Activated naive CD4-positive, alpha-beta T cell treated with anti-CD3 and anti-CD28 coated beads, Interleukin-2, amount 50 U/mL, for 72 hours (primary cell): Measurements from ENCODE around the gene COPZ1. TPM values are rescaled to one million over a fixed set of nuclear protein-coding genes. Genes with fewer than 3 reads are reported as not detected.

Experiments
- ATAC-seq, 2 donors: fragments of 150-1000 bp; cut with Tn5 transposase; 2 replicates each; pipeline ENCODE4 v1.10.0; 2021; ENCODE audit warnings: mild to moderate bottlenecking in 2 of 2, moderate library complexity in 2 of 2
- DNase-seq, 2 donors: peaks; one replicate each; pipeline ENCODE4 v3.0.0; 2021 to 2022; ENCODE audit warnings: low spot score in 2 of 2
- H3K27ac Mint-ChIP-seq, 2 donors: one replicate each; pipeline ENCODE4 v1.8.0; 2022; ENCODE audit warnings: mild to moderate bottlenecking in 2 of 2, mixed read lengths in 2 of 2
- H3K36me3 Mint-ChIP-seq, 2 donors: one replicate each; pipeline ENCODE4 v1.8.0; 2022; ENCODE audit warnings: mixed read lengths in 2 of 2
- H3K9me3 Mint-ChIP-seq, 2 donors: one replicate each; pipeline ENCODE4 v1.8.0; 2022; ENCODE audit warnings: mixed read lengths in 2 of 2
- total RNA-seq, 2 donors: library from RNA; stranded (reverse); gene quantifications; one replicate each; pipeline ENCODE4 v1.2.3, GENCODE V29; 2022

COPZ1 gene
- total RNA-seq, 2 donors from 2014 or later, result 99.1 to 101 TPM

GRCh38 chr12:54390176-54390667, 65.3 kb downstream of the COPZ1 start:
- DNase-seq (no peak), ATAC-seq (no peak)
- Mint-ChIP-seq H3K9me3 (no peaks in the 10 kb centered on the region), H3K27ac (peak overlapping the region in 1 of 2 donors; percentile 39), H3K36me3 (no peaks in the 10 kb centered on the region)

- DNase-seq, result peak; percentile 71 to 73
- peak; percentile 72 to 85 for ATAC-seq
- peak overlapping the region in 1 of 2 donors; percentile 58 for H3K27ac Mint-ChIP-seq
- H3K9me3 Mint-ChIP-seq, result no peaks in the 10 kb centered on the region
- no peaks in the 10 kb centered on the region for H3K36me3 Mint-ChIP-seq
Measured at GRCh38 chr12:54390668-54391551, 66.0 kb downstream of the COPZ1 start.

- Mint-ChIP-seq H3K36me3 (peaks cover 0 to 8% of the 10 kb centered on the region in 2 donors), H3K9me3 (no peaks in the 10 kb centered on the region), H3K27ac (no peak overlapping the region)
- ATAC-seq (no peak), DNase-seq (no peak)
Measured at GRCh38 chr12:54392485-54393206, 67.7 kb downstream of the COPZ1 start.

GRCh38 chr12:54393207-54393609, 68.3 kb downstream of the COPZ1 start:
- Mint-ChIP-seq H3K27ac (no peak overlapping the region), H3K36me3 (peaks cover 0 to 14% of the 10 kb centered on the region in 2 donors), H3K9me3 (no peaks in the 10 kb centered on the region)
- DNase-seq (no peak), ATAC-seq (no peak)

GRCh38 chr12:54393743-54394142, 68.8 kb downstream of the COPZ1 start:
- no peak for DNase-seq
- no peak for ATAC-seq
- Mint-ChIP-seq H3K27ac (no peak overlapping the region), H3K9me3 (no peaks in the 10 kb centered on the region), H3K36me3 (peaks cover 0 to 16% of the 10 kb centered on the region in 2 donors)

GRCh38 chr12:54394281-54394719, 69.4 kb downstream of the COPZ1 start:
- Mint-ChIP-seq H3K36me3 (peaks cover 4 to 20% of the 10 kb centered on the region in 2 donors), H3K9me3 (no peaks in the 10 kb centered on the region), H3K27ac (no peak overlapping the region)
- DNase-seq, result peak in 1 of 2 donors; percentile 55
- peak; percentile 12 to 40 for ATAC-seq

- ATAC-seq (no peak), DNase-seq (no peak)
- Mint-ChIP-seq H3K27ac (no peak overlapping the region), H3K9me3 (no peaks in the 10 kb centered on the region), H3K36me3 (peaks cover 6 to 23% of the 10 kb centered on the region in 2 donors)
Measured at GRCh38 chr12:54394986-54395385, 70.1 kb downstream of the COPZ1 start.

GRCh38 chr12:54395545-54395944, 70.6 kb downstream of the COPZ1 start:
- ATAC-seq, result no peak
- H3K9me3 Mint-ChIP-seq, result no peaks in the 10 kb centered on the region
- H3K27ac Mint-ChIP-seq, result no peak overlapping the region
- peaks cover 6 to 23% of the 10 kb centered on the region in 2 donors for H3K36me3 Mint-ChIP-seq
- DNase-seq, result no peak

GRCh38 chr12:54397157-54397556, 72.2 kb downstream of the COPZ1 start:
- H3K27ac Mint-ChIP-seq, result peak overlapping the region in 1 of 2 donors; percentile 73
- ATAC-seq (no peak), DNase-seq (no peak)
- H3K9me3 Mint-ChIP-seq, result no peaks in the 10 kb centered on the region
- peaks cover 6 to 27% of the 10 kb centered on the region in 2 donors for H3K36me3 Mint-ChIP-seq

- no peak for ATAC-seq
- peaks cover 6 to 27% of the 10 kb centered on the region in 2 donors for H3K36me3 Mint-ChIP-seq
- no peaks in the 10 kb centered on the region for H3K9me3 Mint-ChIP-seq
- DNase-seq, result no peak
- H3K27ac Mint-ChIP-seq, result no peak overlapping the region
Measured at GRCh38 chr12:54398218-54398617, 73.3 kb downstream of the COPZ1 start.

- Mint-ChIP-seq H3K27ac (peak overlapping the region in 1 of 2 donors; percentile 51), H3K9me3 (no peaks in the 10 kb centered on the region), H3K36me3 (peaks cover 6 to 27% of the 10 kb centered on the region in 2 donors)
- ATAC-seq (peak; percentile 84 to 89), DNase-seq (peak; percentile 78 to 93)
Measured at GRCh38 chr12:54398995-54399793, 74.3 kb downstream of the COPZ1 start.

GRCh38 chr12:54401119-54401518, 76.2 kb downstream of the COPZ1 start:
- peak overlapping the region in 1 of 2 donors; percentile 82 for H3K27ac Mint-ChIP-seq
- H3K9me3 Mint-ChIP-seq, result no peaks in the 10 kb centered on the region
- peaks cover 6 to 27% of the 10 kb centered on the region in 2 donors for H3K36me3 Mint-ChIP-seq
- no peak for DNase-seq
- ATAC-seq, result no peak

Other genes with a start within 250 kb of the COPZ1 start
- gene SMUG1, start 136.1 kb upstream of the COPZ1 start, total RNA-seq, result 10 to 100 TPM; 18.0 to 25.9 TPM
- 100 to 1,000 TPM; 115 to 169 TPM for gene CBX5, start 45.0 kb upstream of the COPZ1 start, total RNA-seq
- 1,000 to 10,000 TPM; 1,446 to 2,174 TPM for gene HNRNPA1, start 44.4 kb upstream of the COPZ1 start, total RNA-seq
- under 1 TPM in 1 of 2 donors, not detected in 1; 0.20 TPM for gene NFE2, start 24.1 kb upstream of the COPZ1 start, total RNA-seq
- gene GPR84, start 39.4 kb downstream of the COPZ1 start, total RNA-seq, result 1 to 10 TPM; 2.0 to 4.1 TPM
- 1 to 10 TPM; 1.2 to 1.8 TPM for gene ZNF385A, start 59.6 kb downstream of the COPZ1 start, total RNA-seq
- gene ITGA5, start 94.1 kb downstream of the COPZ1 start, total RNA-seq, result 10 to 100 TPM; 29.4 to 53.5 TPM
- gene GTSF1, start 148.5 kb downstream of the COPZ1 start, total RNA-seq, result 10 to 100 TPM in 1 of 2 donors, 1 to 10 TPM in 1; 9.3 to 10.1 TPM
- 100 to 1,000 TPM; 153 to 154 TPM for gene NCKAP1L, start 172.6 kb downstream of the COPZ1 start, total RNA-seq
- gene PDE1B, start 224.5 kb downstream of the COPZ1 start, total RNA-seq, result 10 to 100 TPM; 24.1 to 33.6 TPM